ENCODE measurements around the gene ACP1. TPM values are rescaled to one million over a fixed set of nuclear protein-coding genes. Genes with fewer than 3 reads are reported as not detected.

ACP1 gene
- 100 to 1,000 TPM in 2 of 6 donors, 10 to 100 TPM in 4; 34.7 to 113 (median 73.7) TPM for total RNA-seq

- peak; percentile 98 to 99 for DNase-seq
- H3K36me3 ChIP-seq: no peaks in the 10 kb centered on the region
- peaks cover 36 to 81% (median 51%) of the 10 kb centered on the region in 4 donors for H3K4me1 ChIP-seq
- peak within 1 kb of the TSS; percentile 90 to 93 (median 90) for H3K27ac ChIP-seq
- H3K4me3 ChIP-seq: peak within 1 kb of the TSS; percentile 80 to 93 (median 86)
- 0 to 1% methylated on average over 18 to 28 of the region's 73 CpGs for WGBS, 2 donors
- peak; percentile 97 for ATAC-seq (ENCODE audit: low FRiP score in 2 of 2)
- TF ChIP-seq POLR2AphosphoS5 (IDR thresholded peaks at IDR 0.05): peak; percentile 86 to 97
- TF ChIP-seq EP300 (IDR thresholded peaks at IDR 0.05): no peak
- peak in 1 of 6 experiments; percentile 40 for TF ChIP-seq CTCF (IDR thresholded peaks at IDR 0.05)
- TF ChIP-seq POLR2A (IDR thresholded peaks at IDR 0.05): peak in 3 of 4 donors; percentile 85 to 91 (median 89)
- no peaks in the 10 kb centered on the region for H3K9me3 ChIP-seq
- no peaks in the 10 kb centered on the region for H3K27me3 ChIP-seq
Measured at GRCh38 chr2:264493-265468, at the start of gene ACP1. Gene ACP1 (plus strand): TSS chr2:264947. CDS start chr2:264965, 18 bp downstream.

DNA sequence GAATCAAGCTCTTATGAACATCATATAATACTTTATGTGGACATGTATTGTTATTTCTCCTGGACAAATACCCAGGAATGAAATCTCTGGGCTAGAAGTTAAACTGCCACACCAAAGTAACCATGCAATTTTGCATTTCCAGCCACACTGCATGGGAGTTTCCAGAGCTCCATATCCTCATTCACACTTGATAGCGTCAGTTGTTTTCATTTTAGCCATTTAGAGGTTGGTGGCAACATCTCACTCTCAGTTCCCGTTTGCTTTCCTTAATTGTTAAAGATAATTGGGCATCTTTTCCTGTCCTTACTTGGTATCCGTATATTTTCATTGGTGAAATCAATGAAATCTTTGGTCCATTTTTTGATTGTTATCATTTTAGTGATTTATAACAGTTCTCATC lies 48.7 kb upstream of the ACP1 start:
- Histone ChIP-seq H3K27me3 (no peaks in the 10 kb centered on the region), H3K9me3 (peaks cover 0 to 7% (median 5%) of the 10 kb centered on the region in 4 donors), H3K4me3 (no peak overlapping the region), H3K36me3 (peaks cover 2 to 21% (median 10%) of the 10 kb centered on the region in 4 donors), H3K27ac (no peak overlapping the region), H3K4me1 (no peaks in the 10 kb centered on the region)
- no peak for ATAC-seq (ENCODE audit: low FRiP score in 2 of 2)
- TF ChIP-seq POLR2AphosphoS5 (IDR thresholded peaks at IDR 0.05): no peak
- no peak for TF ChIP-seq EP300 (IDR thresholded peaks at IDR 0.05)
- TF ChIP-seq POLR2A (IDR thresholded peaks at IDR 0.05): no peak
- no peak for TF ChIP-seq CTCF (IDR thresholded peaks at IDR 0.05)
- WGBS, 2 donors: 87 to 88% methylated on average over 3 of the region's 3 CpGs
- no peak for DNase-seq

GRCh38 chr2:223451-223850 lies 41.3 kb upstream of the ACP1 start:
- H3K4me3 ChIP-seq: no peak overlapping the region
- no peak for TF ChIP-seq CTCF (IDR thresholded peaks at IDR 0.05)
- no peak for TF ChIP-seq EP300 (IDR thresholded peaks at IDR 0.05)
- no peak for TF ChIP-seq POLR2AphosphoS5 (IDR thresholded peaks at IDR 0.05)
- TF ChIP-seq POLR2A (IDR thresholded peaks at IDR 0.05): no peak
- no peak for DNase-seq
- no peaks in the 10 kb centered on the region for H3K9me3 ChIP-seq
- no peak overlapping the region for H3K27ac ChIP-seq
- no peaks in the 10 kb centered on the region for H3K4me1 ChIP-seq
- no peaks in the 10 kb centered on the region for H3K27me3 ChIP-seq
- H3K36me3 ChIP-seq: peaks cover 2 to 76% (median 13%) of the 10 kb centered on the region in 4 donors
- WGBS, 2 donors: 86 to 89% methylated on average over 4 of the region's 4 CpGs
- ATAC-seq (ENCODE audit: low FRiP score in 2 of 2): no peak

GRCh38 chr2:223971-224760 lies 40.6 kb upstream of the ACP1 start:
- 88 to 91% methylated on average over 6 of the region's 6 CpGs for WGBS, 2 donors
- no peak for TF ChIP-seq POLR2A (IDR thresholded peaks at IDR 0.05)
- TF ChIP-seq CTCF (IDR thresholded peaks at IDR 0.05): no peak
- no peak for TF ChIP-seq EP300 (IDR thresholded peaks at IDR 0.05)
- TF ChIP-seq POLR2AphosphoS5 (IDR thresholded peaks at IDR 0.05): no peak
- Histone ChIP-seq H3K36me3 (peaks cover 6 to 78% (median 12%) of the 10 kb centered on the region in 4 donors), H3K4me3 (no peak overlapping the region), H3K4me1 (no peaks in the 10 kb centered on the region), H3K27ac (no peak overlapping the region), H3K9me3 (no peaks in the 10 kb centered on the region), H3K27me3 (no peaks in the 10 kb centered on the region)
- DNase-seq: no peak
- ATAC-seq (ENCODE audit: low FRiP score in 2 of 2): no peak

All from upper lobe of left lung (tissue), 6 donors.